Measurements from ENCODE around the gene PCOLCE2.

- TF ChIP-seq CTCF (IDR thresholded peaks at IDR 0.05; ENCODE audit: insufficient read depth, low read depth, low read length) (no peak), EZH2 (IDR thresholded peaks at IDR 0.05; ENCODE audit: insufficient read depth, low read length) (no peak)
Measured at GRCh38 chr3:142861926-142862325, 27.0 kb downstream of the PCOLCE2 start.

All from astrocyte (in vitro differentiated cells and primary cell).